HL-60 (cell line): ENCODE data around the gene SCIN.

Experiments used
- DNase-seq, 2 experiments: peaks; one replicate each; pipeline ENCODE4 v3.0.0-alpha.2; 2010 to 2020; ENCODE audit warnings: low read depth in 1 of 2, low spot score in 1 of 2
- H3K27ac ChIP-seq: fragments of 250-450 bp; sonication (Bioruptor Pico); replicated peaks from 2 replicates; pipeline ENCODE4 v1.5.1; 2020; ENCODE audit warnings: mild to moderate bottlenecking, moderate library complexity
- H3K27me3 ChIP-seq: fragments of 250-450 bp; sonication (Bioruptor Pico); 2 replicates; pipeline ENCODE4 v1.5.1; 2021; ENCODE audit warnings: mild to moderate bottlenecking, moderate library complexity; ENCODE audit not compliant: insufficient read depth, poor library complexity, severe bottlenecking
- H3K4me3 ChIP-seq: replicated peaks from 2 replicates; pipeline ENCODE4 v1.5.1; 2011; ENCODE audit warnings: mild to moderate bottlenecking, control low read depth, low read length; ENCODE audit not compliant: insufficient read depth
- GABPA ChIP-seq: IDR thresholded peaks from 2 replicates; pipeline ENCODE4 v1.6.1; 2012; ENCODE audit warnings: low read depth
- POLR2AphosphoS5 ChIP-seq: IDR thresholded peaks from 2 replicates; pipeline ENCODE4 v1.6.1; 2012; ENCODE audit warnings: low read depth
- SPI1 ChIP-seq: IDR thresholded peaks from 2 replicates; pipeline ENCODE4 v1.6.1; 2012; ENCODE audit warnings: low read depth, mild to moderate bottlenecking, borderline replicate concordance
- TF ChIP-seq, protein P1 (sequence below): IDR thresholded peaks from one replicate; pipeline ENCODE4 v1.5.1; 2011; ENCODE audit warnings: low read length, control low read depth, inconsistent platforms; ENCODE audit not compliant: insufficient read depth
- TF ChIP-seq, protein P2 (sequence below): IDR thresholded peaks from 2 replicates; pipeline ENCODE4 v1.6.1; 2012; ENCODE audit warnings: low read depth; ENCODE audit not compliant: insufficient replicate concordance

Gene SCIN

GRCh38 chr7:12623223-12623622 lies 52.7 kb downstream of the SCIN start:
- Histone ChIP-seq H3K27ac (no peak overlapping the region), H3K27me3 (no peaks in the 10 kb centered on the region), H3K4me3 (no peak overlapping the region)
- TF ChIP-seq, protein P1, sequence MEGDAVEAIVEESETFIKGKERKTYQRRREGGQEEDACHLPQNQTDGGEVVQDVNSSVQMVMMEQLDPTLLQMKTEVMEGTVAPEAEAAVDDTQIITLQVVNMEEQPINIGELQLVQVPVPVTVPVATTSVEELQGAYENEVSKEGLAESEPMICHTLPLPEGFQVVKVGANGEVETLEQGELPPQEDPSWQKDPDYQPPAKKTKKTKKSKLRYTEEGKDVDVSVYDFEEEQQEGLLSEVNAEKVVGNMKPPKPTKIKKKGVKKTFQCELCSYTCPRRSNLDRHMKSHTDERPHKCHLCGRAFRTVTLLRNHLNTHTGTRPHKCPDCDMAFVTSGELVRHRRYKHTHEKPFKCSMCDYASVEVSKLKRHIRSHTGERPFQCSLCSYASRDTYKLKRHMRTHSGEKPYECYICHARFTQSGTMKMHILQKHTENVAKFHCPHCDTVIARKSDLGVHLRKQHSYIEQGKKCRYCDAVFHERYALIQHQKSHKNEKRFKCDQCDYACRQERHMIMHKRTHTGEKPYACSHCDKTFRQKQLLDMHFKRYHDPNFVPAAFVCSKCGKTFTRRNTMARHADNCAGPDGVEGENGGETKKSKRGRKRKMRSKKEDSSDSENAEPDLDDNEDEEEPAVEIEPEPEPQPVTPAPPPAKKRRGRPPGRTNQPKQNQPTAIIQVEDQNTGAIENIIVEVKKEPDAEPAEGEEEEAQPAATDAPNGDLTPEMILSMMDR = no peak
- TF ChIP-seq, protein P2, sequence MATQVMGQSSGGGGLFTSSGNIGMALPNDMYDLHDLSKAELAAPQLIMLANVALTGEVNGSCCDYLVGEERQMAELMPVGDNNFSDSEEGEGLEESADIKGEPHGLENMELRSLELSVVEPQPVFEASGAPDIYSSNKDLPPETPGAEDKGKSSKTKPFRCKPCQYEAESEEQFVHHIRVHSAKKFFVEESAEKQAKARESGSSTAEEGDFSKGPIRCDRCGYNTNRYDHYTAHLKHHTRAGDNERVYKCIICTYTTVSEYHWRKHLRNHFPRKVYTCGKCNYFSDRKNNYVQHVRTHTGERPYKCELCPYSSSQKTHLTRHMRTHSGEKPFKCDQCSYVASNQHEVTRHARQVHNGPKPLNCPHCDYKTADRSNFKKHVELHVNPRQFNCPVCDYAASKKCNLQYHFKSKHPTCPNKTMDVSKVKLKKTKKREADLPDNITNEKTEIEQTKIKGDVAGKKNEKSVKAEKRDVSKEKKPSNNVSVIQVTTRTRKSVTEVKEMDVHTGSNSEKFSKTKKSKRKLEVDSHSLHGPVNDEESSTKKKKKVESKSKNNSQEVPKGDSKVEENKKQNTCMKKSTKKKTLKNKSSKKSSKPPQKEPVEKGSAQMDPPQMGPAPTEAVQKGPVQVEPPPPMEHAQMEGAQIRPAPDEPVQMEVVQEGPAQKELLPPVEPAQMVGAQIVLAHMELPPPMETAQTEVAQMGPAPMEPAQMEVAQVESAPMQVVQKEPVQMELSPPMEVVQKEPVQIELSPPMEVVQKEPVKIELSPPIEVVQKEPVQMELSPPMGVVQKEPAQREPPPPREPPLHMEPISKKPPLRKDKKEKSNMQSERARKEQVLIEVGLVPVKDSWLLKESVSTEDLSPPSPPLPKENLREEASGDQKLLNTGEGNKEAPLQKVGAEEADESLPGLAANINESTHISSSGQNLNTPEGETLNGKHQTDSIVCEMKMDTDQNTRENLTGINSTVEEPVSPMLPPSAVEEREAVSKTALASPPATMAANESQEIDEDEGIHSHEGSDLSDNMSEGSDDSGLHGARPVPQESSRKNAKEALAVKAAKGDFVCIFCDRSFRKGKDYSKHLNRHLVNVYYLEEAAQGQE = no peak
- TF ChIP-seq SPI1 (no peak), GABPA (no peak), POLR2AphosphoS5 (no peak)
- DNase-seq = no peak

DNA sequence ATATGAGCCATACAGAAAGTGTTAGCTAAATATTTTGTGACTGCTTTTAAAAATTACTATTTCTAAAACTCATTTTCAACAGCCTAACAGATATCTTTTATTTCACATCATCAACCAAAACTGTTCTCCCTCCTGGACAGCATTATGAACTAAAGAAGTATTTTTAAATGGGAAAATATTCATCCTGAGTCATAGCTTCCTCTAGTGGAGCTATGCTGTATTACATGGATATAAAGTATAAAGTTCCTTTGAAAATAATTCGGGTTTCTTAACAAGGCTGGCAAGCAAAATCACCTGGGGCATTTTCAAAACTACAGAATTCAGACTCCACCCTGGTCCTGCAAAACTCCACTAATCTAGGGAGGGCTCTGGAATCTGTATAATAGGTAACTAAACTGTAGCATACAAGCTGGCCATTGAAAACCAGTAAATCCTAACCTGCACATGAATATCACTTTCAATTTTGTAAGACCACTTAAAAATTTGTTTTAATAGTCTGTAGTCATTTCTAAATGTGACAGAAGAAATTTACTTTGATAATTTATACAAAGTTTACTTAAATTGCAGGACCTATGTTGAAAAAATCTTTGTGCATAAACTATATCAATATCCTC lies 53.5 kb downstream of the SCIN start:
- no peak overlapping the region for H3K4me3 ChIP-seq
- DNase-seq = no peak
- H3K27ac ChIP-seq = no peak overlapping the region
- no peaks in the 10 kb centered on the region for H3K27me3 ChIP-seq
- TF ChIP-seq SPI1 = no peak
- TF ChIP-seq, protein P1 = peak; percentile 37
- no peak for TF ChIP-seq POLR2AphosphoS5
- TF ChIP-seq GABPA = no peak
- TF ChIP-seq, protein P2 = no peak

GRCh38 chr7:12625836-12626235 lies 55.3 kb downstream of the SCIN start:
- no peak overlapping the region for H3K27ac ChIP-seq
- no peak for DNase-seq
- TF ChIP-seq, protein P2 = no peak
- TF ChIP-seq GABPA = no peak
- no peak for TF ChIP-seq POLR2AphosphoS5
- TF ChIP-seq, protein P1 = no peak
- no peak for TF ChIP-seq SPI1
- H3K27me3 ChIP-seq = no peaks in the 10 kb centered on the region
- H3K4me3 ChIP-seq = no peak overlapping the region
